HCT116 (cell line): ENCODE measurements around the gene RSRC1. TPM values are rescaled to one million over a fixed set of nuclear protein-coding genes. Genes with fewer than 3 reads are reported as not detected.
"Not testable (repeated sequence)": the region's sequence is repeated elsewhere in the genome, so short reads cannot be mapped to it uniquely, and the experiment has no call there.

ENCODE experiments used
- ATAC-seq: fragments of 200-7000 bp; cut with Tn5 transposase; 2 replicates; pipeline ENCODE4 v1.9.1; 2020; ENCODE audit warnings: mild to moderate bottlenecking, moderate library complexity
- BruUV-seq: library from RNA; stranded (reverse); fragments of 400-500 nt; replicated peaks from 2 replicates; lab custom pipeline; 2021; lab: Mats Ljungman, UMichigan
- CTCF ChIA-PET: fragments of 300-600 bp; sonication (Branson Sonifier 250); formaldehyde crosslinking; loops from one replicate; lab custom pipeline; 2021; ENCODE audit warnings: antibody characterized with exemption; lab: Charles Lee
- POLR2A ChIA-PET: fragments of 300-600, 350-600 bp; sonication (Branson Sonifier 250); formaldehyde crosslinking; loops from one replicate; lab custom pipeline; 2021; ENCODE audit warnings: antibody characterized with exemption; lab: Charles Lee
- RAD21 ChIA-PET, 2 experiments: fragments of 300-600 bp; sonication (Branson Sonifier 250); formaldehyde crosslinking; loops; one replicate each; lab custom pipeline; 2023; ENCODE audit warnings: low total read pairs in 2 of 2; ENCODE audit not compliant: uncharacterized antibody in 2 of 2, unreplicated experiment in 2 of 2, low non-redundant PET in 1 of 2; lab: Charles Lee
- DNase-seq: peaks from one replicate; pipeline ENCODE4 v3.0.0-alpha.2; 2010; ENCODE audit warnings: low read depth, low spot score
- H2AFZ ChIP-seq: fragments of 200-600 bp; shearing (Covaris generic), sonication (generic); 2 replicates; pipeline ENCODE4 v1.6.1; 2017; ENCODE audit warnings: low read depth, mixed run types, mixed read lengths, antibody characterized with exemption, low read length; ENCODE audit not compliant: poor library complexity, severe bottlenecking
- H3K27ac ChIP-seq: 2 replicates; pipeline ENCODE4 v1.5.1; 2012; ENCODE audit warnings: low read depth, low read length
- H3K27me3 ChIP-seq: fragments of 200-600 bp; sonication (generic); 2 replicates; pipeline ENCODE4 v1.6.1; 2016; ENCODE audit warnings: mixed run types, low read length, mixed read lengths; ENCODE audit not compliant: insufficient read depth
- H3K36me3 ChIP-seq, 2 experiments: fragments of 200-500 bp in 1 of 2; fragments of 200-600 bp in 1 of 2; sonication (Bioruptor generic) in 1 of 2; sonication (generic) in 1 of 2; 2 replicates each; pipeline versions ENCODE4 v1.5.1 to v1.6.1; 2014 to 2016; ENCODE audit warnings: low read length in 2 of 2, inconsistent platforms in 1 of 2, mixed read lengths in 1 of 2, mixed run types in 1 of 2; ENCODE audit not compliant: insufficient read depth in 2 of 2, control insufficient read depth in 1 of 2
- H3K4me1 ChIP-seq, 2 experiments: fragments of 200-600 bp in 1 of 2; sonication (generic) in 1 of 2; 2 replicates each; pipeline versions ENCODE4 v1.5.1 to v1.6.1; 2012 to 2017; ENCODE audit warnings: low read length in 2 of 2, inconsistent platforms in 1 of 2, mild to moderate bottlenecking in 1 of 2, mixed read lengths in 1 of 2, mixed run types in 1 of 2, moderate library complexity in 1 of 2; ENCODE audit not compliant: insufficient read depth in 2 of 2, control insufficient read depth in 1 of 2
- H3K4me2 ChIP-seq: fragments of 200-600 bp; sonication (generic); 2 replicates; pipeline ENCODE4 v1.6.1; 2017; ENCODE audit warnings: mixed run types, low read length, mixed read lengths
- H3K4me3 ChIP-seq, 2 experiments: fragments of 200-600 bp in 1 of 2; sonication (generic) in 1 of 2; replicated peaks in 1 of 2; 2 replicates each; pipeline ENCODE4 v1.5.1; 2011 to 2016; ENCODE audit warnings: low read length in 2 of 2, control low read depth in 1 of 2, low read depth in 1 of 2, mild to moderate bottlenecking in 1 of 2, mixed read lengths in 1 of 2, mixed run types in 1 of 2
- H3K79me2 ChIP-seq: fragments of 200-600 bp; sonication (generic); 2 replicates; pipeline ENCODE4 v1.6.1; 2017; ENCODE audit warnings: mild to moderate bottlenecking, mixed run types, low read length, moderate library complexity, mixed read lengths; ENCODE audit not compliant: insufficient read depth
- H3K9ac ChIP-seq: fragments of 200-600 bp; sonication (generic); 2 replicates; pipeline ENCODE4 v1.6.1; 2016; ENCODE audit warnings: low read length, mixed read lengths
- H3K9me2 ChIP-seq: fragments of 200-600 bp; sonication (generic), shearing (Covaris generic); 2 replicates; pipeline ENCODE4 v1.6.1; 2017; ENCODE audit warnings: mixed run types, mild to moderate bottlenecking, moderate library complexity; ENCODE audit not compliant: insufficient read depth
- H3K9me3 ChIP-seq, 2 experiments: fragments of 200-500 bp in 1 of 2; fragments of 200-600 bp in 1 of 2; sonication (Bioruptor generic) in 1 of 2; sonication (generic) in 1 of 2; 2 replicates each; pipeline ENCODE4 v1.6.1; 2014 to 2017; ENCODE audit warnings: low read length in 2 of 2, mixed read lengths in 2 of 2, inconsistent platforms in 1 of 2, low read depth in 1 of 2, mild to moderate bottlenecking in 1 of 2, mixed run types in 1 of 2, moderate library complexity in 1 of 2; ENCODE audit not compliant: control insufficient read depth in 1 of 2, insufficient read depth in 1 of 2
- H4K20me1 ChIP-seq: fragments of 200-600 bp; sonication (generic), shearing (Covaris generic); 2 replicates; pipeline ENCODE4 v1.6.1; 2017; ENCODE audit warnings: mixed run types, mild to moderate bottlenecking, moderate library complexity; ENCODE audit not compliant: insufficient read depth
- ATF3 ChIP-seq: IDR thresholded peaks from 2 replicates; pipeline ENCODE4 v1.6.1; 2012
- intact Hi-C: fragments of 100-400 bp; cut with micrococcal nuclease; formaldehyde crosslinking; loops from 2 replicates; pipeline ENCODE4 v1.10.0; 2022
- total RNA-seq: library from RNA; stranded (reverse); gene quantifications from one replicate; pipeline ENCODE4 v1.2.1, GENCODE V29; 2021; ENCODE audit not compliant: unreplicated experiment

RSRC1 gene
- total RNA-seq, 1 experiment from 2014 or later: 37.1 TPM

DNA sequence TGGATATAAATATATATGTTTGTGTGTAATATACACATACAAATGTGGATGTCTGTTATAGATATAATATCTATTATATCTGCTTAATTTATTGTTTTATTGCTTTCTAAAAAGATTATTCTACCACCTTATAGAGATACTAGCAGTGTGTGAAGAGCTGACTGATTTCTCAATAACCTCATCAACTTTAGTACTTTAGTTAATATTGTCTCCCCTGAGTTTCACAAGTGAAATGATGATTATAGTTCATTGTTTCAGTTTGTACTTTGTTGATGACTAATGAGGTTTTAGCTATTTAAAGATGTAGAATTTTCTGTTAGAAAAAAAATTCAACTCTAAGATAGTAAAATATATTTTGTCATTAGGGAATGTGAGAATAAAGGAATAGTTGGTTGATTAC is 11.4 kb downstream of the RSRC1 start:
- no peak for TF ChIP-seq ATF3
- H3K27me3 ChIP-seq: no peaks in the 10 kb centered on the region
- H3K4me3 ChIP-seq: no peak overlapping the region
- no peaks in the 10 kb centered on the region for H4K20me1 ChIP-seq
- H3K79me2 ChIP-seq: peaks cover 59% of the 10 kb centered on the region
- no peak for ATAC-seq
- intact Hi-C loops: no loop called here
- H3K9ac ChIP-seq: no peak overlapping the region
- no peak overlapping the region for H2AFZ ChIP-seq
- no peak overlapping the region for H3K27ac ChIP-seq
- 0 out of 4 replicates have a peak, but pooled peaks cover 0 to 2% of the 10 kb centered on the region in 2 experiments for H3K36me3 ChIP-seq
- H3K4me2 ChIP-seq: no peak overlapping the region
- CTCF ChIA-PET: no interaction called here
- no peaks in the 10 kb centered on the region for H3K9me3 ChIP-seq
- no TSS peak for BruUV-seq
- no peak for DNase-seq
- no peaks in the 10 kb centered on the region; the same call in 1 of the 2 replicates for H3K9me2 ChIP-seq
- POLR2A ChIA-PET: no interaction called here
- no peaks in the 10 kb centered on the region for H3K4me1 ChIP-seq
- RAD21 ChIA-PET: no interaction called here

GRCh38 chr3:158122721-158123120 is 12.8 kb downstream of the RSRC1 start:
- RAD21 ChIA-PET, H2AFZ ChIP-seq, DNase-seq, BruUV-seq, H3K36me3 ChIP-seq, POLR2A ChIA-PET, H3K4me3 ChIP-seq, H3K9me3 ChIP-seq, H3K27me3 ChIP-seq, ATAC-seq, intact Hi-C loops, H3K9me2 ChIP-seq, H3K27ac ChIP-seq, CTCF ChIA-PET, H4K20me1 ChIP-seq, H3K9ac ChIP-seq, H3K4me2 ChIP-seq, H3K4me1 ChIP-seq: not testable (repeated sequence)
- peaks cover 59% of the 10 kb centered on the region for H3K79me2 ChIP-seq
